Measurements from ENCODE around the gene PDCD5.

GRCh38 chr19:32595491-32595890, 14.5 kb downstream of the PDCD5 start:
- TF ChIP-seq CTCF (IDR thresholded peaks at IDR 0.05), result no peak
- TF ChIP-seq POLR2AphosphoS5 (IDR thresholded peaks at IDR 0.05), result no peak
